Panc1 (cell line): Measurements from ENCODE around the gene NT5C.

Experiments used
- CTCF ChIP-seq: fragments of 450-650 bp; IDR thresholded peaks from 2 replicates; pipeline ENCODE4 v1.5.1; 2017; ENCODE audit warnings: mild to moderate bottlenecking
- POLR2AphosphoS5 ChIP-seq: IDR thresholded peaks from 2 replicates; pipeline ENCODE4 v1.6.1; 2012; ENCODE audit warnings: mild to moderate bottlenecking, low read depth, low read length, moderate library complexity

GRCh38 chr17:75088465-75089417 is 42.8 kb downstream of the NT5C start:
- TF ChIP-seq POLR2AphosphoS5 (no peak), CTCF (no peak)
